GM10248 (cell line): ENCODE data around the gene SHROOM3.

Experiments
- CTCF ChIA-PET: fragments of 300-600 bp; sonication (Branson Sonifier 250); formaldehyde crosslinking; extraction: SDS; loops from one replicate; lab custom pipeline; 2021; ENCODE audit warnings: antibody characterized with exemption; lab: Yijun Ruan, JAX
- POLR2A ChIA-PET: fragments of 350-650 bp; sonication (Branson Sonifier 250); formaldehyde crosslinking; extraction: SDS; loops from one replicate; lab custom pipeline; 2020; ENCODE audit warnings: antibody characterized with exemption; lab: Yijun Ruan, JAX
- DNase-seq: peaks from one replicate; pipeline ENCODE4 v3.0.0; 2012; ENCODE audit errors: extremely low spot score
- CTCF ChIP-seq: IDR thresholded peaks from 2 replicates; pipeline ENCODE4 v1.5.1; 2012; ENCODE audit warnings: mild to moderate bottlenecking, low read depth; ENCODE audit errors: extremely low read depth, missing control alignments, control extremely low read depth

The SHROOM3 gene

GRCh38 chr4:76644831-76645485 is 209.9 kb downstream of the SHROOM3 start:
- no peak for TF ChIP-seq CTCF
- POLR2A ChIA-PET = no interaction called here
- CTCF ChIA-PET = interaction anchor here (1.0 kb wide), 1 partner anchor 10 kb away, joined by 7 read pairs; no protein-coding TSS in a partner anchor
- DNase-seq = no peak

GRCh38 chr4:76649086-76649485 is 214.1 kb downstream of the SHROOM3 start:
- POLR2A ChIA-PET = no interaction called here
- CTCF ChIA-PET = interaction anchor here (1.8 to 2.0 kb wide), 2 partner anchors 11 to 14 kb away, joined by 3 to 8 read pairs; no protein-coding TSS in a partner anchor
- TF ChIP-seq CTCF = no peak
- DNase-seq = no peak

DNA sequence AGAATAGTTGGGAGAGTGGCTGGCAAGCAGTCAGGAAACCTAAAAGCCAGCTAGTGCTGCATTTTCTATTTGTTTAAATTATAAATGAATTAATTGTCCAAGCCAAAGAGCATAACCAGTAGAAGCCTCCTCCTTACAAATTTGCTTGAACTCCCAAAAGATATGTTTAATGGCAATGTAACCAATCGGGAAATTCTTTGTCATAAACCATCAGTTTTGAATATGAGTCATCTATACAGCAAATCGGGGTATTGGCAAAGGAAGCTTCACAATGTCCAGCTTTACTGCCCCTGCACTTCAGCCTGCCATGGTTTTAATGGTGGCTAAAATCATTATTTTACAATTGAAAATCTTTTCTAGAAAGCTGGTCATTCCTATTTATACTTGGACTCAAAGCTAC is 216.6 kb downstream of the SHROOM3 start:
- TF ChIP-seq CTCF = no peak
- DNase-seq = no peak
- POLR2A ChIA-PET = no interaction called here
- CTCF ChIA-PET = interaction anchor here (0.9 to 2.9 kb wide), 8 partner anchors 10 to 472 kb away, joined by 3 to 10 read pairs (median 4); no protein-coding TSS in a partner anchor

DNA sequence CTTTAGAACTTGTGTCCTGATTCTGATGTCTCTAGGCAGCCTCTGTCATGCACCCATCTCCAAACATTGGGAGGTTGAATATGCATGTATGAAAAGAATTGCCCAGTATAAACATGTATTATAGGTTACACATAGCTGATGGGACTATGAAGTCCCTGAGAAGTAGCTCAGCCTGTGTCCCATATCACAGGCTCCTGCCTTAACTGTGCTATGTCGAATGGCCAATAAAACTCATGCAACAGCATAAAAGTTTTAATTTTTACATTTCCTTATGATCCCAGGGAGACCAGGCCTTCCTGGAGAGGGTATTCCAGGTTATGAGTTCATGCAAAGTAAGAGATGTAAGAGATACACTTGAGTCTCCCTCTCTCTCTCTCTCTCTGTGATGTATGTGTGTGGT is 217.4 kb downstream of the SHROOM3 start:
- POLR2A ChIA-PET = no interaction called here
- CTCF ChIA-PET = interaction anchor here (0.9 to 2.9 kb wide), 10 partner anchors 11 to 473 kb away, joined by 3 to 10 read pairs (median 4); no protein-coding TSS in a partner anchor
- no peak for TF ChIP-seq CTCF
- DNase-seq = no peak

GRCh38 chr4:76654084-76654483 is 219.1 kb downstream of the SHROOM3 start:
- CTCF ChIA-PET = interaction anchor here (1.6 to 2.3 kb wide), 2 partner anchors 16 to 20 kb away, joined by 5 to 10 read pairs; no protein-coding TSS in a partner anchor
- no peak for TF ChIP-seq CTCF
- POLR2A ChIA-PET = no interaction called here
- no peak for DNase-seq

- no peak for DNase-seq
- ChIA-PET POLR2A (no interaction called here), CTCF (interaction anchor here (1.4 to 1.6 kb wide), 2 partner anchors 10 to 16 kb away, joined by 3 to 5 read pairs; no protein-coding TSS in a partner anchor)
- TF ChIP-seq CTCF = no peak
These were observed 219.8 kb downstream of the SHROOM3 start for GRCh38 chr4:76654791-76655190.
